Measurements from ENCODE around the gene ZBTB24.
A peak's percentile ranks its signal among the peaks of the same experiment; 100 is the strongest.

ZBTB24 gene

DNA sequence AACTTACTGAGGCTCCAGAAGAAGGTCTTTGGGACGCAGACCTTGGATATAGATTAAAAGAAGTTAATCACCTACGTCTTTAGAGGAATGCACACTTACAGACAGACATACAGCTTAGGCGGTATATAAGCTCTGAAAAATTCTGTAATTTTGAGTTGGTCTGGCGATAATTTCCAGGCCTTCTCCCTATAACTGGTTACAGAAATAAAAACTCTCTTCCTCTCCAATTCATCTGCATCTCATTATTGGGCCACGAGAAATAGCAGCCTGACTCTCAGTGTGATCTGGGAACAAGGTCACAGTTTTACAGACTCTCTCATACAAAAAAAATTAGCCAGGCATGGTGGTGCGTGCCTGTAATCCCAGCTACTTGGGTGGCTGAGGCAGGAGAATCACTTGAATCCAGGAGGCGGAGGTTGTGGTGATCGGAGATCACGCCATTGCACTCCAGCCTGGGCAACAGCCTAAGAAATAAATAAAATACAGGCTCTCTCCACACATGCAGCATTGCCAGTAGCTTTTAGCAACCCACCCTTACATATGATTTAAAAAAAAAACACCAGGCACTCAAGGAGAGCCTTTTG, 4.7 kb downstream of the ZBTB24 start:
- H3K27me3 ChIP-seq (ENCODE audit: control insufficient read depth, insufficient read depth, low read length): no peaks in the 10 kb centered on the region
- no peak overlapping the region for H3K9ac ChIP-seq (ENCODE audit: low read depth, low read length)
- H3K4me3 ChIP-seq (ENCODE audit: low read depth, low read length): peak overlapping the region; percentile 36
- H3K4me1 ChIP-seq (ENCODE audit: control insufficient read depth, insufficient read depth, low read length): peaks cover 15% of the 10 kb centered on the region
- peaks cover 32% of the 10 kb centered on the region for H3K36me3 ChIP-seq (ENCODE audit: control insufficient read depth, insufficient read depth, low read length)
- H3K9me3 ChIP-seq (ENCODE audit: control insufficient read depth, insufficient read depth, low read length): no peaks in the 10 kb centered on the region

DNA sequence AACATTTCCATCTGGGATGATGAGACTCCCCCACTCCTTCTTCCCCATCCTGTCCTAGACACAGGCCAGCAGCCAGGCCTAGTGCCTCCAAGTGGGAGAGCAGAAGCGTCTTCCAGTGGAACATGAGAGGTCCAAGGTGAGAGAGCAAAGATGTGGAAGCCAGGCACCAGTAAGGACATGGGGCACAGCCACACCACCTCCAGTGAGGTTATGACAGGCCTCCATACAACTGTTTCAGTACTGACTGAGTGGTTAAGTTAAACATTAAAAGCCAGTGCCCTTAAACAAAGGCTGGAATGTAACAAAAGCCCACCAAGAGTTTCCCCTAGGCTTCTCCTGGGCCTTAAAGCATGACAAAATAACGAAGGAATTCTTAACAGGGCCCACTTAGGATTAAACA, 5.3 kb downstream of the ZBTB24 start:
- no peaks in the 10 kb centered on the region for H3K27me3 ChIP-seq (ENCODE audit: control insufficient read depth, insufficient read depth, low read length)
- H3K9me3 ChIP-seq (ENCODE audit: control insufficient read depth, insufficient read depth, low read length): no peaks in the 10 kb centered on the region
- peaks cover 15% of the 10 kb centered on the region for H3K4me1 ChIP-seq (ENCODE audit: control insufficient read depth, insufficient read depth, low read length)
- peaks cover 37% of the 10 kb centered on the region for H3K36me3 ChIP-seq (ENCODE audit: control insufficient read depth, insufficient read depth, low read length)
- H3K9ac ChIP-seq (ENCODE audit: low read depth, low read length): peak overlapping the region; percentile 8
- peak overlapping the region; percentile 36 for H3K4me3 ChIP-seq (ENCODE audit: low read depth, low read length)

DNA sequence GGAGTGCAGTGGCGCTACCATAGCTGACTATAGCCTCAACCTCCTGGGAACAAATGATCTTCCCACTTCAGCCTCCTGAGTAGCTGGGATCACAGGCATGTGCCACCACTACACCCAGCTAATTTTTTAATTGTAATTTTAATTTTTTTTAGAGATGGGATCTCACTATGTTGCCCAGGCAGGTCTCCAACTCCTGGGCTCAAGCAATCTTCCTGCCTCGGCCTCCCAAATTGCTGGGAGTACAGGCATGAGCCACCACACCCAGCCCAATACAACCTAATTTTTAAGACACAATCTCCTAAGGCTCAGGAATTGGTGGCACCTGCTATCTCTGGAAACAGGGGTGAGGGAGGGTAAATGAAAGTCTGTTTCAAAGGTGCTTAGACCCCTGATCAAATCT, 5.8 kb downstream of the ZBTB24 start:
- H3K4me1 ChIP-seq (ENCODE audit: control insufficient read depth, insufficient read depth, low read length): peaks cover 15% of the 10 kb centered on the region
- no peaks in the 10 kb centered on the region for H3K9me3 ChIP-seq (ENCODE audit: control insufficient read depth, insufficient read depth, low read length)
- peak overlapping the region; percentile 36 for H3K4me3 ChIP-seq (ENCODE audit: low read depth, low read length)
- peaks cover 42% of the 10 kb centered on the region for H3K36me3 ChIP-seq (ENCODE audit: control insufficient read depth, insufficient read depth, low read length)
- no peak overlapping the region for H3K9ac ChIP-seq (ENCODE audit: low read depth, low read length)
- H3K27me3 ChIP-seq (ENCODE audit: control insufficient read depth, insufficient read depth, low read length): no peaks in the 10 kb centered on the region

DNA sequence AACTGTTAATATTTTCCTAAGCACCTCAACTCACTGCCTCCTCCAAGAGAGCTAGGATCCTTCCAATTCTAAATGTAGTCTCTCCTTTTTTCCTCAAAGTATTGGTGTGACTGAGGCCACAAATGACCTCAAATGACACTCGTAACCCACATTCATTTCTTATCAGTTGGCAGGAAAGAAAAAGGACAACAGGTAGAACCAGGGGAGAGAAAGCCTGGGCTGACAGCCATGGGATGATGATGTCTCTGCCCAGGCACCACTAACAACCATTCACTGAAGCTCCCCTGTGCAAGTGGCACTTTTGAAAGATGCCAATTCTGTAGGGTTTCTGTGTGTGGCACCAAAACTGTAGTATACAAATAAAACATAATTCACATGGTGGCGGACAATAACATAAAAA, 7.4 kb downstream of the ZBTB24 start:
- Histone ChIP-seq H3K4me3 (ENCODE audit: low read depth, low read length) (no peak overlapping the region), H3K27me3 (ENCODE audit: control insufficient read depth, insufficient read depth, low read length) (no peaks in the 10 kb centered on the region)

DNA sequence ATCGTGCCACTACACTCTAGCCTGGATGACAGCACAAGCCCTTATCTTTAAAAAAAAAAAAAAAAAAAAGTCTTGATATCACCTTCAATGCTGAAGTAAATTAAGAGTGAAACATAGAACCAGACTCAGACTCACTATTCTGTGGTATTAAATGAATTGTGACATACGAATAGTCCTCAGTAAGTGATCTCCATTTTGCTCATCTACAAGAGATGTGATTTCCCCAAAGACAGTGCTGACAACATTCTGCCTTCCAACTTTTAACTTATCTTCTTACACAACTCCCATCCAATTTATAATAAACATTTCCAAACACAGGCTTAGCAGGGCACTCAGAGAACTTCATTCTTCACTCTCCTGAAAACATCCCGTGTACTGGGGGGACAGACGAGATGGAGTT, 8.0 kb downstream of the ZBTB24 start:
- Histone ChIP-seq H3K9ac (ENCODE audit: low read depth, low read length) (no peak overlapping the region), H3K4me3 (ENCODE audit: low read depth, low read length) (no peak overlapping the region), H3K36me3 (ENCODE audit: control insufficient read depth, insufficient read depth, low read length) (peaks cover 58% of the 10 kb centered on the region), H3K9me3 (ENCODE audit: control insufficient read depth, insufficient read depth, low read length) (no peaks in the 10 kb centered on the region), H3K4me1 (ENCODE audit: control insufficient read depth, insufficient read depth, low read length) (peaks cover 9% of the 10 kb centered on the region), H3K27me3 (ENCODE audit: control insufficient read depth, insufficient read depth, low read length) (no peaks in the 10 kb centered on the region)

More for the DNA sequence above, 7.4 kb downstream of the ZBTB24 start:
- Histone ChIP-seq H3K9ac (ENCODE audit: low read depth, low read length) (no peak overlapping the region), H3K9me3 (ENCODE audit: control insufficient read depth, insufficient read depth, low read length) (no peaks in the 10 kb centered on the region), H3K4me1 (ENCODE audit: control insufficient read depth, insufficient read depth, low read length) (peaks cover 10% of the 10 kb centered on the region), H3K36me3 (ENCODE audit: control insufficient read depth, insufficient read depth, low read length) (peaks cover 54% of the 10 kb centered on the region)

DNA sequence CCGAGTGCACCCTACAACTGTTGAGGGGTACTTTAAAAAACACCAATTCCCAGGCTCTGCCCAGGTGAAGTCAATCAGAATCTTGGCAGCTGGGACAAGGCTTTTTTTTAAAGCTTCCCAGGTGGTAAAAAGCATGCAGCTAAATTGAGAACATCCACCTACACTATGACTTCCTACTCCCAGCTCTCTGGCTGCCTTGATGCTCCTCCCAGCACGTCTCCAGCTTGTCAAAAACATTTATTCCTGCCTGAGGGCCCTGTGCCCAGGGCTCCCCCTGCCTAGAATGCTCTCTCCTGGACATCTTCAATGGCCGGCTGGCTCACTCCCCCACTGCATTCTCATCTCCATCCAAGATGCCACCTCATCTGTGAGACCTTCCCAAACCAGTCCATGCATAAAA, 9.9 kb downstream of the ZBTB24 start:
- Histone ChIP-seq H3K9ac (ENCODE audit: low read depth, low read length) (no peak overlapping the region), H3K27me3 (ENCODE audit: control insufficient read depth, insufficient read depth, low read length) (no peaks in the 10 kb centered on the region), H3K4me3 (ENCODE audit: low read depth, low read length) (no peak overlapping the region), H3K9me3 (ENCODE audit: control insufficient read depth, insufficient read depth, low read length) (no peaks in the 10 kb centered on the region), H3K4me1 (ENCODE audit: control insufficient read depth, insufficient read depth, low read length) (peaks cover 5% of the 10 kb centered on the region), H3K36me3 (ENCODE audit: control insufficient read depth, insufficient read depth, low read length) (peaks cover 58% of the 10 kb centered on the region)

DNA sequence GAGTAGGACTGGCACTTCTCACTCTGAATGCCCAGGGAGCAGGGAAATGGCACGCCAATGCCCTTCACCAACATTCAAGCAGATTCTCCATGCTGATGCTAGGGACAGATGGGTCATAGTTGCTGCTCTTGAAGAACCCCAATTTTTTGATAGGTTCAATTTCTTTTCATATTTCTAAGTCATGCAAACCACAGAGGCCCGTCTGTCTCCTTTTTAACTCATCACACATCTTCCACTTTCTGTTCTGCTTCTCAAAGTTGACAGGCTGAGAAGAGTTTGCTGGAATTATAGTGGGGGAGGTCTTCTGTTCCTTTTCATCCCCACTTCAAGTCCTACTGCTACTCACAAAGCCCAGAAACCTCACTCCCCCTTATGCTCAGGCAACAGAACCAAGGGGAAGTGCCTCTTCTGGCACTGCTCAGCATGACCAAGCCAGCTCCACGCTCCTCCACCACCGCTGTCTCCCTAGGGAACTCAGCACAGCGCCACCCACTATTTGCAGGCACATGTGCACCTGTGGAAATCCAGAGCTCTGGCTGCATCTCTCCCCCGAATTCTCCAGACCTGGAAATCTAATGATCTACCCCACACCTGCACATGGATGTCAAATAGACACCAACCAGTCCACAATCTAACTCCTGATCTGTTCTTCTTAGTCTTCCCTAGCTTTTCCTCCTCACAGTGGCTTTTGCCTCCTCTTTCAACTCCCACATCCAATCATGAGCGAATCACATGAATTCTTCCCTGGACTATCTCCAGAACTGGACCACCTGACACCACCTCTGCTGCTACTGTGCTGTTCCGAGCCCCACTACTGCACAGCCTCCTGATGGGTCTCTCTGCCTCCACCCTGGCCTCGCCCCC, 10.7 kb downstream of the ZBTB24 start:
- H3K9ac ChIP-seq (ENCODE audit: low read depth, low read length): no peak overlapping the region
- H3K4me3 ChIP-seq (ENCODE audit: low read depth, low read length): no peak overlapping the region
- H3K27me3 ChIP-seq (ENCODE audit: control insufficient read depth, insufficient read depth, low read length): no peaks in the 10 kb centered on the region
- H3K9me3 ChIP-seq (ENCODE audit: control insufficient read depth, insufficient read depth, low read length): no peaks in the 10 kb centered on the region
- peaks cover 55% of the 10 kb centered on the region for H3K36me3 ChIP-seq (ENCODE audit: control insufficient read depth, insufficient read depth, low read length)
- H3K4me1 ChIP-seq (ENCODE audit: control insufficient read depth, insufficient read depth, low read length): peaks cover under 1% of the 10 kb centered on the region

DNA sequence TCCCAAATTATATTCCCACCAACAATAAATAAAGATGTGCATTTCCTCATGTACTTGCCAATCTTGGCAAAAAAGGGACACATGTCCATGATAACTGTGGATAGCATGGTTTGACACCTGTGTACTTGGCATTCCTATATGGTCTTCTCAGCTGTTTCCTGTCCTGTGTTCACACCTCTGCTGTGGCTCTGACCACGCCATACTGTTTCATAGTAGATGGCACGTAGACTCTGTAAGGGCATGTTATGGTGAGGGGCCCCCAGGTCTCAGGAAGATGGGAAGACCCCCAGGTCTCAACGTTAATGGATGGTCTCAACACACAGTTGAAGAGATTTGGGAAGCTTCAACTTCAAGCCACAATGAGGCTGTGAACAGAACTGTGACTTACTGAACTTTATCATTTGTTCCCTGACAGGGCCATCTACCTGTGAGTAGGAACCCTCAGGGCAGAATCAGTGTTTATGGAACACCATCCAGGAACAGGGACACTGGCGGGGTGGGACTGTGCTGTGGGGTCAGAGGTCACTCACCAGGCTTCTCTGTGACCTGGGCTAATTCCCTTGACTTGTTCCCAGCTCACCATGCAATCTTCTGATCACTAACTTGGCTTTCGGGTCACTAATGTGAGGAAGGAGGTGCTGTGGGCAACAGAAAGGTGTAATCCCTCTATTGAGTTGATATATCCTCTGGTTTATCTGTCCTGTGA, 11.8 kb downstream of the ZBTB24 start:
- Histone ChIP-seq H3K4me1 (ENCODE audit: control insufficient read depth, insufficient read depth, low read length) (no peaks in the 10 kb centered on the region), H3K9me3 (ENCODE audit: control insufficient read depth, insufficient read depth, low read length) (no peaks in the 10 kb centered on the region), H3K9ac (ENCODE audit: low read depth, low read length) (no peak overlapping the region), H3K27me3 (ENCODE audit: control insufficient read depth, insufficient read depth, low read length) (no peaks in the 10 kb centered on the region), H3K36me3 (ENCODE audit: control insufficient read depth, insufficient read depth, low read length) (peaks cover 56% of the 10 kb centered on the region), H3K4me3 (ENCODE audit: low read depth, low read length) (no peak overlapping the region)

DNA sequence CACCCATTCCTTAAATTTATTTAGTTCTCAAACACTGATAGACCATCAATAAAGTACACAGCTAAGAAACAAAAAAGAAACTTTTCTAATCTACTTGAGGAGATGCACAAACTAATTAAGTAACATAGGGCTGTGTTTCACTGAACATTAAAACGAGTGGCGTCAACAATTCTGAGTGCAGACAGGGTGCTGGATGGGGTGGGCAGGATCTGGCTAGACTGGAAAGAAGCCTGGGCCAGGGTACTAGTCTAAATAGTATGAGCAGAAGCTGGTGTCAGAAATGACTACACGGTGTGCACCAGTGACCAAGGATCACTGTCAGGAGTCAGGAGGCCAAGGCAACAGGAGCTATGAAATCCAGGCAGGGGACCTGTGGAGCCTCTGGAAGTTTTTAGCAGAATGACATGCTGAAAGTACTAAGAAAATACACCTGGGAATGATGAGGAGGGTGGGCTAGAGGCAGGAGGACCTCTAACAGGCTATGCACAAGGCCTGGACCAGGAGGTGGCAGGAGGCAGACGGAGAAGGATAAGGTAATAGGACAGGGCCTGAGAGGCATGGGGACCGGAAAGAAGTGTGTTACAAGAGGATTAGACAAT, 13.3 kb downstream of the ZBTB24 start:
- Histone ChIP-seq H3K27me3 (ENCODE audit: control insufficient read depth, insufficient read depth, low read length) (no peaks in the 10 kb centered on the region), H3K4me3 (ENCODE audit: low read depth, low read length) (no peak overlapping the region), H3K36me3 (ENCODE audit: control insufficient read depth, insufficient read depth, low read length) (peaks cover 52% of the 10 kb centered on the region), H3K4me1 (ENCODE audit: control insufficient read depth, insufficient read depth, low read length) (no peaks in the 10 kb centered on the region), H3K9ac (ENCODE audit: low read depth, low read length) (no peak overlapping the region), H3K9me3 (ENCODE audit: control insufficient read depth, insufficient read depth, low read length) (no peaks in the 10 kb centered on the region)

DNA sequence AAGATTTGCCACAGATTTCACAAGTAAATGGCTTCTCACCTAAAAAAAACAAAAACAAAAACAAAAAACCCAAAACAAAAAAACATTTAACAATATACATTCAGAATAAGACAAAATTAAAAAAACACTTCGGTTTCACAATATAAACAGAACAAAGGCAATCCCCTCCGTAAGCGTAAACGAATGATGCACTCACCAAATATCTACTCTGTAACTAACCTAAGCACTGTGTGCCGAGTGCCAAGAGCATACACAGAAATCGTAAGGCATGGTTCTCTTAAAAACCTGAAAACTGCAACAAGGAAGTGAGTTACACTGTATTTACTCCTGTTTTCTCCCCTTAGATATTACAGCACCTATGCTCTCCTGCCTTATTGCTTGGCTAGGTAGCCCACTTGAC, 15.3 kb downstream of the ZBTB24 start:
- H3K27me3 ChIP-seq (ENCODE audit: control insufficient read depth, insufficient read depth, low read length): no peaks in the 10 kb centered on the region
- H3K36me3 ChIP-seq (ENCODE audit: control insufficient read depth, insufficient read depth, low read length): peaks cover 38% of the 10 kb centered on the region
- H3K9me3 ChIP-seq (ENCODE audit: control insufficient read depth, insufficient read depth, low read length): no peaks in the 10 kb centered on the region
- no peak overlapping the region for H3K4me3 ChIP-seq (ENCODE audit: low read depth, low read length)
- H3K4me1 ChIP-seq (ENCODE audit: control insufficient read depth, insufficient read depth, low read length): no peaks in the 10 kb centered on the region
- H3K9ac ChIP-seq (ENCODE audit: low read depth, low read length): no peak overlapping the region

DNA sequence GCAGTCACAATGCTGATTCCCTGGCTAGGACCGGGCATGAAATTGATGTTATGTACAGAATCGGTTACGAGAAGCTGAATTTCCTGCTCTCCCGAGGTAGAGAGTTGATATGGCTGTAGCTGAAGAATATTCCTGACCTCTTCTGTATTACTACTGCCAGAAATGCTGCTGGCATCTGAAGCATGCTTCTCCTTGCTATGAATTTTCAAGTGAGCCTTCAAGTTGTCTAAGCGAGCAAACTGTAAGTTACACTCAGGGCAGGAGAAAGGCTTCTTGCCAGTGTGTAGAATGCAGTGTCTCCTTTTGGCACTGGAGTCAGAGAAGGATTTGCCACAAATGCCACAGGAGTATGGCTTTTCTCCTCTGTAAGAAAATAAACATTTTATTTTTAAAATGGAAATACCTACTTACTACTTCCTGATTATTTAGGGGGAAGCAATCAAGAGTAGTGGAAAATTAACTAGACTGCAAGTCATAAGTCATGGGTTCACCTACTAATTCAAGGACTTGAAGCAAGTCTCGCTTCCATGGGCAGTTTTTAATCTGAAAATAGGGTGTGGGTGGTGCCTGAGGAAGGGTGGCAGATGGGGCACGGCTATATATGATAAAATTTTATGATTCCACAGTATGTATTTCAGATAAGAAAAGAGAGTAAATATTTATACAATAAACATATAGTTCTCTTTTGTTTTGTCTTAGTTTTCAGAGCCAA, 16.7 kb downstream of the ZBTB24 start:
- no peaks in the 10 kb centered on the region for H3K9me3 ChIP-seq (ENCODE audit: control insufficient read depth, insufficient read depth, low read length)
- H3K4me3 ChIP-seq (ENCODE audit: low read depth, low read length): no peak overlapping the region
- peaks cover 28% of the 10 kb centered on the region for H3K36me3 ChIP-seq (ENCODE audit: control insufficient read depth, insufficient read depth, low read length)
- H3K9ac ChIP-seq (ENCODE audit: low read depth, low read length): no peak overlapping the region
- H3K27me3 ChIP-seq (ENCODE audit: control insufficient read depth, insufficient read depth, low read length): no peaks in the 10 kb centered on the region
- no peaks in the 10 kb centered on the region for H3K4me1 ChIP-seq (ENCODE audit: control insufficient read depth, insufficient read depth, low read length)

Measured in iPS-15b (cell line).